Neural progenitor cell (in vitro differentiated cells): ENCODE results near the gene ADGRV1. TPM values are rescaled to one million over a fixed set of nuclear protein-coding genes. Genes with fewer than 3 reads are reported as not detected.
"Not testable (repeated sequence)": the region's sequence is repeated elsewhere in the genome, so short reads cannot be mapped to it uniquely, and the experiment has no call there.

Experiments
- DNase-seq: peaks from one replicate; pipeline ENCODE4 v3.0.0-alpha.2; 2016; ENCODE audit warnings: low spot score
- H2AFZ ChIP-seq: fragments of 200-600 bp; sonication (generic); replicated peaks from 2 replicates; pipeline ENCODE4 v1.6.1; 2016; ENCODE audit warnings: antibody characterized with exemption
- H3F3A ChIP-seq: fragments of 200-600 bp; sonication (generic); 2 replicates; pipeline ENCODE4 v1.6.1; 2016; ENCODE audit warnings: antibody characterized with exemption, low read depth
- H3K27ac ChIP-seq: fragments of 200-600 bp; sonication (generic); 2 replicates; pipeline ENCODE4 v1.5.1; 2016; ENCODE audit warnings: mild to moderate bottlenecking
- H3K27me3 ChIP-seq: fragments of 200-600 bp; sonication (generic); 2 replicates; pipeline ENCODE4 v1.6.1; 2016; ENCODE audit warnings: mild to moderate bottlenecking, moderate library complexity
- H3K36me3 ChIP-seq: fragments of 200-600 bp; sonication (generic); 2 replicates; pipeline ENCODE4 v1.5.1; 2016
- H3K4me1 ChIP-seq: fragments of 200-600 bp; sonication (generic); 2 replicates; pipeline ENCODE4 v1.6.1; 2016; ENCODE audit warnings: mixed run types
- H3K4me2 ChIP-seq: fragments of 200-600 bp; sonication (generic); 2 replicates; pipeline ENCODE4 v1.6.1; 2016
- H3K4me3 ChIP-seq: fragments of 200-600 bp; sonication (generic); 2 replicates; pipeline ENCODE4 v1.5.1; 2016
- H3K79me2 ChIP-seq: fragments of 200-600 bp; sonication (generic); 2 replicates; pipeline ENCODE4 v1.6.1; 2016; ENCODE audit warnings: low read depth
- H3K9ac ChIP-seq: fragments of 200-600 bp; sonication (generic); 2 replicates; pipeline ENCODE4 v1.6.1; 2016
- H3K9me3 ChIP-seq: fragments of 200-600 bp; sonication (generic); 2 replicates; pipeline ENCODE4 v1.5.1; 2016; ENCODE audit warnings: low read depth
- H4K20me1 ChIP-seq: fragments of 200-600 bp; sonication (generic); 2 replicates; pipeline ENCODE4 v1.6.1; 2016; ENCODE audit warnings: low read depth
- H3K27ac Mint-ChIP-seq: 3 replicates; pipeline ENCODE4 v1.8.0; 2021; ENCODE audit warnings: mixed read lengths
- H3K27me3 Mint-ChIP-seq: 2 replicates; pipeline ENCODE4 v1.8.0; 2022; ENCODE audit warnings: low read depth, mild to moderate bottlenecking, inconsistent platforms, moderate library complexity, mixed read lengths; ENCODE audit not compliant: insufficient read depth
- H3K36me3 Mint-ChIP-seq: 3 replicates; pipeline ENCODE4 v1.8.0; 2021; ENCODE audit warnings: mixed read lengths
- H3K4me1 Mint-ChIP-seq: 3 replicates; pipeline ENCODE4 v1.8.0; 2021; ENCODE audit warnings: mixed read lengths
- H3K4me3 Mint-ChIP-seq: 3 replicates; pipeline ENCODE4 v1.8.0; 2021; ENCODE audit warnings: mild to moderate bottlenecking, moderate library complexity, mixed read lengths
- H3K9me3 Mint-ChIP-seq: 3 replicates; pipeline ENCODE4 v1.8.0; 2020; ENCODE audit warnings: mixed read lengths
- EZH2 ChIP-seq: fragments of 200-600 bp; sonication (generic); IDR thresholded peaks from 2 replicates; pipeline ENCODE4 v1.6.1; 2017; ENCODE audit warnings: antibody characterized with exemption, mild to moderate bottlenecking, moderate library complexity
- EZH2phosphoT487 ChIP-seq: fragments of 200-600 bp; sonication (generic); IDR thresholded peaks from 2 replicates; pipeline ENCODE4 v1.6.1; 2017; ENCODE audit warnings: antibody characterized with exemption
- total RNA-seq: library from RNA; depleted of rRNA; stranded (reverse); fragments of >200 nt; gene quantifications from 2 replicates; pipeline ENCODE4 v1.2.3, GENCODE V29; 2015; ENCODE audit warnings: low replicate concordance
- TF ChIP-seq, protein P1 (sequence below): fragments of 200-600 bp; sonication (generic); IDR thresholded peaks from 2 replicates; pipeline ENCODE4 v1.5.1; 2017; ENCODE audit warnings: antibody characterized with exemption, mild to moderate bottlenecking

Gene ADGRV1
- total RNA-seq, 1 donor from 2014 or later = 151 TPM

GRCh38 chr5:90575712-90576111, 17.1 kb downstream of the ADGRV1 start:
- Histone ChIP-seq H4K20me1 (peaks cover 4% of the 10 kb centered on the region), H3F3A (peaks cover 3% of the 10 kb centered on the region), H3K79me2 (peaks cover 100% of the 10 kb centered on the region), H3K4me3 (no peak overlapping the region), H3K4me1 (no peaks in the 10 kb centered on the region), H3K27ac (no peak overlapping the region), H3K9ac (no peak overlapping the region), H3K9me3 (peaks cover 5% of the 10 kb centered on the region), H3K27me3 (no peaks in the 10 kb centered on the region), H3K4me2 (no peak overlapping the region), H3K36me3 (no peaks in the 10 kb centered on the region), H2AFZ (no peak overlapping the region)
- no peak for DNase-seq
- peaks cover 61% of the 10 kb centered on the region for H3K36me3 Mint-ChIP-seq
- no peaks in the 10 kb centered on the region for H3K4me1 Mint-ChIP-seq
- no peak overlapping the region for H3K27ac Mint-ChIP-seq
- H3K9me3 Mint-ChIP-seq = peaks cover 76% of the 10 kb centered on the region
- TF ChIP-seq EZH2phosphoT487 = no peak
- TF ChIP-seq EZH2 = no peak
- TF ChIP-seq, protein P1, sequence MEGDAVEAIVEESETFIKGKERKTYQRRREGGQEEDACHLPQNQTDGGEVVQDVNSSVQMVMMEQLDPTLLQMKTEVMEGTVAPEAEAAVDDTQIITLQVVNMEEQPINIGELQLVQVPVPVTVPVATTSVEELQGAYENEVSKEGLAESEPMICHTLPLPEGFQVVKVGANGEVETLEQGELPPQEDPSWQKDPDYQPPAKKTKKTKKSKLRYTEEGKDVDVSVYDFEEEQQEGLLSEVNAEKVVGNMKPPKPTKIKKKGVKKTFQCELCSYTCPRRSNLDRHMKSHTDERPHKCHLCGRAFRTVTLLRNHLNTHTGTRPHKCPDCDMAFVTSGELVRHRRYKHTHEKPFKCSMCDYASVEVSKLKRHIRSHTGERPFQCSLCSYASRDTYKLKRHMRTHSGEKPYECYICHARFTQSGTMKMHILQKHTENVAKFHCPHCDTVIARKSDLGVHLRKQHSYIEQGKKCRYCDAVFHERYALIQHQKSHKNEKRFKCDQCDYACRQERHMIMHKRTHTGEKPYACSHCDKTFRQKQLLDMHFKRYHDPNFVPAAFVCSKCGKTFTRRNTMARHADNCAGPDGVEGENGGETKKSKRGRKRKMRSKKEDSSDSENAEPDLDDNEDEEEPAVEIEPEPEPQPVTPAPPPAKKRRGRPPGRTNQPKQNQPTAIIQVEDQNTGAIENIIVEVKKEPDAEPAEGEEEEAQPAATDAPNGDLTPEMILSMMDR = no peak
- H3K27me3 Mint-ChIP-seq = peaks cover 5% of the 10 kb centered on the region
- no peak overlapping the region for H3K4me3 Mint-ChIP-seq

DNA sequence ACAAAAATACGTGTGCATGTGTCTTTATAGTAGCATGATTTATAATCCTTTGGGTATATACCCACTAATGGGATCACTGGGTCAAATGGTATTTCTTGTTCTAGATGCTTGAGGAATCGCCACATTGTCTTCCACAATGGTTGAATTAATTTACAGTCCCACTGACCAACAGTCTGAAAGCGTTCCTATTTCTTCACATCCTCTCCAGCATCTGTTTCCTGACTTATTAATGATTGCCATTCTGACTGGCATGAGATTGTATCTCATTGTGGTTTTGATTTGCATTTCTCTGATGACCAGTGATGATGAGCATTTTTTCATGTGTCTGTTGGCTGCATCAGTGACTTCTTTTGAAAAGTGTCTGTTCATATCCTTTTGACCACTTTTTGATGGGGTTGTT, 18.0 kb downstream of the ADGRV1 start:
- H3K9ac ChIP-seq, H3K4me1 ChIP-seq, H3K27me3 ChIP-seq, H3K4me2 ChIP-seq, H3F3A ChIP-seq, H4K20me1 ChIP-seq, H3K4me3 Mint-ChIP-seq, DNase-seq, H3K36me3 ChIP-seq, H3K4me3 ChIP-seq, H3K27ac ChIP-seq, H3K27me3 Mint-ChIP-seq, H3K27ac Mint-ChIP-seq, H3K9me3 ChIP-seq, H2AFZ ChIP-seq, H3K4me1 Mint-ChIP-seq: not testable (repeated sequence)
- H3K79me2 ChIP-seq = peaks cover 100% of the 10 kb centered on the region
- peaks cover 60% of the 10 kb centered on the region for H3K36me3 Mint-ChIP-seq
- H3K9me3 Mint-ChIP-seq = peaks cover 78% of the 10 kb centered on the region

GRCh38 chr5:90579905-90580304, 21.3 kb downstream of the ADGRV1 start:
- DNase-seq, H3K4me1 Mint-ChIP-seq, H4K20me1 ChIP-seq, H3K4me1 ChIP-seq, H3K27me3 Mint-ChIP-seq, H3K27ac ChIP-seq, H3K36me3 ChIP-seq, H3K4me3 Mint-ChIP-seq, H3F3A ChIP-seq, H3K27me3 ChIP-seq, H3K9me3 ChIP-seq, H3K4me2 ChIP-seq, H2AFZ ChIP-seq, H3K9ac ChIP-seq, H3K27ac Mint-ChIP-seq, H3K4me3 ChIP-seq: not testable (repeated sequence)
- H3K79me2 ChIP-seq = peaks cover 100% of the 10 kb centered on the region
- peaks cover 60% of the 10 kb centered on the region for H3K9me3 Mint-ChIP-seq
- peaks cover 54% of the 10 kb centered on the region for H3K36me3 Mint-ChIP-seq

- Histone ChIP-seq H3K4me1 (peaks cover 8% of the 10 kb centered on the region), H3K9ac (no peak overlapping the region), H4K20me1 (no peaks in the 10 kb centered on the region), H3K4me3 (no peak overlapping the region), H3K27ac (no peak overlapping the region), H2AFZ (no peak overlapping the region), H3K79me2 (peaks cover 100% of the 10 kb centered on the region), H3F3A (no peaks in the 10 kb centered on the region), H3K4me2 (no peak overlapping the region), H3K36me3 (no peaks in the 10 kb centered on the region), H3K9me3 (no peaks in the 10 kb centered on the region), H3K27me3 (no peaks in the 10 kb centered on the region)
- peaks cover 3% of the 10 kb centered on the region for H3K4me1 Mint-ChIP-seq
- H3K36me3 Mint-ChIP-seq = peaks cover 47% of the 10 kb centered on the region
- no peak for DNase-seq
- no peak overlapping the region for H3K27ac Mint-ChIP-seq
- peaks cover 3% of the 10 kb centered on the region for H3K27me3 Mint-ChIP-seq
- no peak overlapping the region for H3K4me3 Mint-ChIP-seq
- H3K9me3 Mint-ChIP-seq = peaks cover 58% of the 10 kb centered on the region
- TF ChIP-seq, protein P1 = no peak
- TF ChIP-seq EZH2phosphoT487 = no peak
- no peak for TF ChIP-seq EZH2
Observed at GRCh38 chr5:90581956-90582355, 23.4 kb downstream of the ADGRV1 start.
